Measurements from ENCODE around the gene RPS3. TPM values are rescaled to one million over a fixed set of nuclear protein-coding genes. Genes with fewer than 3 reads are reported as not detected.

The RPS3 gene
- total RNA-seq, 1 experiment from 2014 or later: 697 TPM

GRCh38 chr11:75429902-75430713, 30.8 kb downstream of the RPS3 start:
- Histone ChIP-seq H3K36me3 (no peaks in the 10 kb centered on the region), H3K9me3 (replicated peaks) (peaks cover 5% of the 10 kb centered on the region), H3K27ac (no peak overlapping the region), H3K4me3 (peak overlapping the region; percentile 35), H3K27me3 (replicated peaks) (peaks cover 4% of the 10 kb centered on the region), H3K4me1 (replicated peaks) (peaks cover 13% of the 10 kb centered on the region)
- peak in 1 of 2 experiments; percentile 49 for DNase-seq (ENCODE audit: low read depth in 1 of 2, low spot score in 2 of 2)

- Histone ChIP-seq H3K27me3 (replicated peaks) (peaks cover 4% of the 10 kb centered on the region), H3K27ac (no peak overlapping the region), H3K4me1 (replicated peaks) (peaks cover 13% of the 10 kb centered on the region), H3K9me3 (replicated peaks) (peaks cover 5% of the 10 kb centered on the region), H3K4me3 (peak overlapping the region; percentile 35), H3K36me3 (no peaks in the 10 kb centered on the region)
- no peak for DNase-seq (ENCODE audit: low read depth in 1 of 2, low spot score in 2 of 2)
These were observed 31.6 kb downstream of the RPS3 start for GRCh38 chr11:75430714-75431532.

GRCh38 chr11:75431533-75432525, 32.5 kb downstream of the RPS3 start:
- no peak overlapping the region for H3K27ac ChIP-seq
- peaks cover 4% of the 10 kb centered on the region for H3K27me3 ChIP-seq (replicated peaks)
- DNase-seq (ENCODE audit: low read depth in 1 of 2, low spot score in 2 of 2): no peak
- no peaks in the 10 kb centered on the region for H3K36me3 ChIP-seq
- peaks cover 13% of the 10 kb centered on the region for H3K4me1 ChIP-seq (replicated peaks)
- H3K4me3 ChIP-seq: no peak overlapping the region
- peaks cover 5% of the 10 kb centered on the region for H3K9me3 ChIP-seq (replicated peaks)

GRCh38 chr11:75432911-75433321, 33.6 kb downstream of the RPS3 start, which contains the start of gene KLHL35:
Gene KLHL35, minus strand, starts transcription at chr11:75433203. Its CDS starts 2,574 bp downstream, at chr11:75430629.
- Histone ChIP-seq H3K4me1 (replicated peaks) (peaks cover 13% of the 10 kb centered on the region), H3K9me3 (replicated peaks) (peaks cover 5% of the 10 kb centered on the region), H3K27me3 (replicated peaks) (peaks cover 4% of the 10 kb centered on the region), H3K27ac (no peak within 1 kb of the TSS), H3K4me3 (no peak within 1 kb of the TSS), H3K36me3 (no peaks in the 10 kb centered on the region)
- no peak for DNase-seq (ENCODE audit: low read depth in 1 of 2, low spot score in 2 of 2)

GRCh38 chr11:75433443-75433842, 34.1 kb downstream of the RPS3 start:
- Histone ChIP-seq H3K4me3 (no peak overlapping the region), H3K27me3 (replicated peaks) (peaks cover 4% of the 10 kb centered on the region), H3K36me3 (no peaks in the 10 kb centered on the region), H3K9me3 (replicated peaks) (peaks cover 5% of the 10 kb centered on the region), H3K4me1 (replicated peaks) (peaks cover 13% of the 10 kb centered on the region), H3K27ac (no peak overlapping the region)
- no peak for DNase-seq (ENCODE audit: low read depth in 1 of 2, low spot score in 2 of 2)

GRCh38 chr11:75434051-75434450, 34.7 kb downstream of the RPS3 start:
- H3K4me1 ChIP-seq (replicated peaks): peaks cover 13% of the 10 kb centered on the region
- H3K4me3 ChIP-seq: no peak overlapping the region
- H3K27ac ChIP-seq: no peak overlapping the region
- peaks cover 5% of the 10 kb centered on the region for H3K9me3 ChIP-seq (replicated peaks)
- DNase-seq (ENCODE audit: low read depth in 1 of 2, low spot score in 2 of 2): no peak
- H3K27me3 ChIP-seq (replicated peaks): peaks cover 4% of the 10 kb centered on the region
- H3K36me3 ChIP-seq: no peaks in the 10 kb centered on the region

- H3K27me3 ChIP-seq (replicated peaks): peaks cover 4% of the 10 kb centered on the region
- no peaks in the 10 kb centered on the region for H3K36me3 ChIP-seq
- H3K9me3 ChIP-seq (replicated peaks): no peaks in the 10 kb centered on the region
- H3K4me3 ChIP-seq: no peak overlapping the region
- H3K27ac ChIP-seq: no peak overlapping the region
- no peak for DNase-seq (ENCODE audit: low read depth in 1 of 2, low spot score in 2 of 2)
- H3K4me1 ChIP-seq (replicated peaks): peaks cover 7% of the 10 kb centered on the region
These were observed 35.7 kb downstream of the RPS3 start for GRCh38 chr11:75434886-75435570.

GRCh38 chr11:75435571-75435925, 36.2 kb downstream of the RPS3 start:
- Histone ChIP-seq H3K4me3 (no peak overlapping the region), H3K4me1 (replicated peaks) (peaks cover 2% of the 10 kb centered on the region), H3K9me3 (replicated peaks) (no peaks in the 10 kb centered on the region), H3K27ac (no peak overlapping the region), H3K27me3 (replicated peaks) (peaks cover 2% of the 10 kb centered on the region), H3K36me3 (no peaks in the 10 kb centered on the region)
- DNase-seq (ENCODE audit: low read depth in 1 of 2, low spot score in 2 of 2): no peak

- no peak for DNase-seq (ENCODE audit: low read depth in 1 of 2, low spot score in 2 of 2)
- Histone ChIP-seq H3K9me3 (replicated peaks) (no peaks in the 10 kb centered on the region), H3K36me3 (no peaks in the 10 kb centered on the region), H3K27ac (no peak overlapping the region), H3K4me3 (no peak overlapping the region), H3K27me3 (replicated peaks) (no peaks in the 10 kb centered on the region), H3K4me1 (replicated peaks) (no peaks in the 10 kb centered on the region)
These were observed 37.5 kb downstream of the RPS3 start for GRCh38 chr11:75436806-75437205.

- Histone ChIP-seq H3K36me3 (no peaks in the 10 kb centered on the region), H3K27me3 (replicated peaks) (no peaks in the 10 kb centered on the region), H3K27ac (no peak overlapping the region), H3K4me1 (replicated peaks) (no peaks in the 10 kb centered on the region), H3K9me3 (replicated peaks) (no peaks in the 10 kb centered on the region), H3K4me3 (no peak overlapping the region)
- no peak for DNase-seq (ENCODE audit: low read depth in 1 of 2, low spot score in 2 of 2)
These were observed 38.8 kb downstream of the RPS3 start for GRCh38 chr11:75437966-75438659.

- H3K27me3 ChIP-seq (replicated peaks): no peaks in the 10 kb centered on the region
- no peaks in the 10 kb centered on the region for H3K36me3 ChIP-seq
- no peak overlapping the region for H3K4me3 ChIP-seq
- no peaks in the 10 kb centered on the region for H3K4me1 ChIP-seq (replicated peaks)
- H3K27ac ChIP-seq: no peak overlapping the region
- no peaks in the 10 kb centered on the region for H3K9me3 ChIP-seq (replicated peaks)
- DNase-seq (ENCODE audit: low read depth in 1 of 2, low spot score in 2 of 2): no peak
These were observed 39.7 kb downstream of the RPS3 start for GRCh38 chr11:75439026-75439425.

- Histone ChIP-seq H3K27ac (no peak overlapping the region), H3K9me3 (replicated peaks) (no peaks in the 10 kb centered on the region), H3K36me3 (no peaks in the 10 kb centered on the region), H3K27me3 (replicated peaks) (no peaks in the 10 kb centered on the region), H3K4me3 (no peak overlapping the region), H3K4me1 (replicated peaks) (no peaks in the 10 kb centered on the region)
- no peak for DNase-seq (ENCODE audit: low read depth in 1 of 2, low spot score in 2 of 2)
These were observed 40.3 kb downstream of the RPS3 start for GRCh38 chr11:75439495-75440120.
